GM11168 (cell line): ENCODE data around the gene PPP3CB.
"Not testable (repeated sequence)": the region's sequence is repeated elsewhere in the genome, so short reads cannot be mapped to it uniquely, and the experiment has no call there.

Source experiments
- in situ Hi-C: fragments of 300-500 bp; cut with MboI; formaldehyde crosslinking; loops from one replicate; pipeline ENCODE4 v1.12.0; 2022; ENCODE audit warnings: low sequenced_read_pairs; ENCODE audit not compliant: unreplicated experiment

The PPP3CB gene

GRCh38 chr10:73424478-73424877, 71.3 kb downstream of the PPP3CB start:
- in situ Hi-C loops, result no loop called here

DNA sequence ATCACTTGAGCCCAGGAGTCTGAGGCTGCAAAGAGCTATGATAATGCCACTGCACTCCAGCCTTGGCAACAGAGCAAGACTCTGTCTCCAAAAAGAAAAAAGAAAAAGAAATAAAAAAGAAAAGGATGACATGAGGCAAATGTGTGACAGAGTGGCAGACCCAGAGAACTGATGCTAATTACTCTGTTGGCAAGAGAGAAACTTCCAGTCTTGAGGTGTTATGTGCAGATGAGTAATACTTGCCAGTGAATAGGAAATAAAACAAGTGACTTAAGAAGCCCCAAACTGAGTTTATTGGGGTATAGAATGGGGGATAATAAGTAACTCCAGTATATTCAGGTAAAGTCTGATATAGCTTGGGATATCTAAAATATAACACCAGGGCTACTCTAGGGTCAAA, 72.5 kb downstream of the PPP3CB start:
- in situ Hi-C loops, result no loop called here

GRCh38 chr10:73416571-73416970, 79.3 kb downstream of the PPP3CB start:
- in situ Hi-C loops, result no loop called here

DNA sequence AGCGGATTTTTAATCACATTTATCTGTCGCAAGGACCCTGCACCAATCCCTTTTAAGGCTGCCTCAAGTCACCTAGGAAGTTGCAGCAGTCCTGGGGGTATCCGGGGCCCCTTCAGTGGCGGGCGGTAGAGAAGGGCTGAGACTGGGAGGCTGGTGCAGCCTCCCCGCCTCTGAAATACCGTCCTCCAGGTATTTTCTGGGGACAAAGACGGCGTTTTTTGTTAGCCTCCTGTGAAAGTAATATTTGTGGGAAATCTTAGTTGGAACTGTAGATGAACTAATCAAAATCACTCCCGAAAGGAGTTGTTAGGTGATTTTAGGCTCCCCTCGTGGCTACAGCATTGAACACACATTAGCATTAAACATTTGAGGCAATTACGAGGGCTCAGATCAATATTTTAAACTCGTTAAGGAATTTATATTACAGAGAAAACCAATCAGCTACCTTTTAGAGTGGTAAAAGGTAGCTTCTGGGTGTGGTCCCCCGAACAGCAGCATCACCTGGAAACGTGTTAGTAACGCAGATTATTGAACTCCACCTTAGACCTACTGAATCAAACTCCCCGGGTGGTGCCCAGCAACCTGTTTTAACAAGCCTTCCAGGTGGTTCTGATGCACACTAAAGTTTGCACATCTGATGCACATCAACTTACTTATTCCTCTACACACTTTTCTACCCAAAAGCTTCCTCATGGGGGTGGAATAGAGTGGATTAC, 81.4 kb downstream of the PPP3CB start:
- in situ Hi-C loops, result no loop called here

DNA sequence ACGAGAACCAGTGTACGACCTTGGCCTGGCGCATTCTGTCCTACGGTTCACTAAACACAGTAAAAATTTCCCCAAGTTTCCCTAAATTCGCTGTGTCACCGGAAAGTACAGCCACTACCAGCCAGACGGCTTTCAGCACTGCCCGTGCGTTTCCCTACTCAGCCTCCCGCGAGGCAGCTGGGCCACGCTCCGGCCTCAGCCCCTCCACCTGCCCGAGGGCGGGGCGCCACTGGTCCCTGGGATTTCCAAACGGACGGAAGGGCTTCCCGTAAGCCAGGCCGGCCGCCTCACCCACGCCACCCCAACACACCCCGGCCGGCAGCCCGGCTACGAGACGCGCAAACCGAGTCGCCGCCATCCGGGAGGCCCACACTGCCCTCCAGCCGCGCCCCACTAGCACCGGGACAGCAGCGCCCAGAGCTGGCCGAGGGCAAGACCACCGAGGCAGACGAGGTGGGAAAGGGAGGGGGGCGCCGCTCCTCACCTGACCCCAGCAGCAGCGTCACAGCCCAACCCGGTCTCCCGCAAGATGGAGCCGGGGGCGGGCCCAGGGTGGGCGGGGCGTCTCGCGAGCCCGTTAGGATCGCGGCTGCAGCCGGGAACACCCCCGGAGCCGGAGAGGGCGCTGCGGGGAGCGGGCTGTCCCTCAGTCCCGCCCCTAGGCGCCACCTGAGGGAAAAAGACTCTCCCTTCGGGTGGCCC, 82.1 kb downstream of the PPP3CB start, which contains the start of gene ANXA7:
Gene ANXA7 (minus strand): TSS at position 531 of the 702 bp plus-strand sequence. CDS start 13,202 bp downstream, outside the sequence.
- in situ Hi-C loops, result no loop called here

- in situ Hi-C loops, result no loop called here
Measured at GRCh38 chr10:73413108-73413527, 82.7 kb downstream of the PPP3CB start.

DNA sequence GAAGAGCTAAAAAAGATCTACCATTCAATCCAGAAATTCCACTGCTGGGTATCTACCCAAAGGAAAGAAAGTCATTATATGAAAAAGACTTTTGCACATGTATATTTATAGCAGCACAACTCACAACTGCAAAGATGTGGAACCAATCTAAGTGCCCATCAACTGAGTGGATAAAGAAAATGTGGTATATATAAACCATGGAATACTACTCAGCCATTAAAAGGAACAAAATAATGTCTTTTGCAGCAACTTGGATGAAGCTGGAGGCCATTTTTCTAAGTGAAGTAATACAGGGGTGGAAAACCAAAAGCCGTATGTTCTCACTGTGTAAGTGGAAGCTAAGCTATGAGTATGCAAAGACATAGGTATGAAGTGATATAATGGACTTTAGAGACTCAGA, 84.9 kb downstream of the PPP3CB start:
- in situ Hi-C loops, result no loop called here

- in situ Hi-C loops, result no loop called here
Measured at GRCh38 chr10:73408978-73409521, 86.8 kb downstream of the PPP3CB start.

DNA sequence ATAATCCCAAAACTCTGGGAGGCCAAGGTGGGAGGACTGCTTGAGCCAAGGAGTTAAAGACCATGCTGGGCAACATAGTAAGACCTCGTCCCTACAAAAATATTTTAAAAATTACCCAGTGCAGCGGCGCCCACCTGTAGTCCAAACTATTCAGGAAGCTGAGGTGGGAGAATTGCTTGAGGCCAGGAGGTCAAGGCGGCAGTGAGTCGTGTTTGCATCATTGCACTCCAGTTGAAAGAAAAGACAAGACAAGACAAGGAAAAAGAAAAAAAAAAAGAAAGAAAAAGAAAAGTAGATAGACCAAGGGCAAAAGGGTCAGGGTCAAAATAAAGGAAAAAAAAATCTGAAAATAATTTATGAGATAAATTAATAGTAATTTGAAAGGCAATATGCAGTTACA, 87.8 kb downstream of the PPP3CB start:
- in situ Hi-C loops, result no loop called here

DNA sequence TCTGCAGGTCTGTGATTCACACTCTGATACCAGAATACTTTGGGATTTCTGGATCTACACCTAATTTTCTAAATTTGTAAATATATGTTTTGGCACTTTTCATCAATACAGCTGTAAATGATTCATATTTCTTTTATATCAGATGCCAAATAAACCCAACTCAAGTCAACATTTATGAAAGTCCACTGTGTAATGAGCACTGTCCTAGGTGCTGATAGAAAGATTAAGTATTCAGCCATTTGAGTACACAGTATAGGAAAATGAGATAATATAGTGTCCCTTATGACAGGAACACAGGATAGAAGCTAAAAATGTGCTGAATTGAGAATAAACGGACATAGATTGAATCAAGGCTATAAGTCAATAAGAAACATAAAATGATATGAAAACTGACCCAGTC, 88.3 kb downstream of the PPP3CB start:
- in situ Hi-C loops, result no loop called here

GRCh38 chr10:73406846-73407245, 89.0 kb downstream of the PPP3CB start:
- in situ Hi-C loops, result no loop called here

GRCh38 chr10:73405556-73405955, 90.3 kb downstream of the PPP3CB start:
- in situ Hi-C loops, result no loop called here

DNA sequence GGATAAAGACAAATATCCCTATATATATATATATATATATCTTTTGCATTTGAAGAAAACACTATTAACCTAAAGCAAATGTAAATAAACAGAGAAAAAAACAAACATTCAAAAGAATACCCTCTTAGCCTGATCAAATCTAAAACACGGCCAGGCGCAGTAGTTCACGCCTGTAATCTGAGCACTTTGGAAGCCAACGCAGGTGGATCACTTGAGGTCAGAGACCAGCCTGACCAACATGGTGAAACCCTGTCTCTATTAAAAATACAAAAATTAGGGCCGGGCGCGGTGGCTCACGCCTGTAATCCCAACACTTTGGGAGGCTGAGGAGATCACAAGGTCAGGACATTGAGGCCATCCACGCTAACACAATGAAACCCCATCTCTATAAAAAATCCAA, 91.1 kb downstream of the PPP3CB start:
- in situ Hi-C loops, result no loop called here

GRCh38 chr10:73401636-73402035, 94.2 kb downstream of the PPP3CB start:
- in situ Hi-C loops, result no loop called here

DNA sequence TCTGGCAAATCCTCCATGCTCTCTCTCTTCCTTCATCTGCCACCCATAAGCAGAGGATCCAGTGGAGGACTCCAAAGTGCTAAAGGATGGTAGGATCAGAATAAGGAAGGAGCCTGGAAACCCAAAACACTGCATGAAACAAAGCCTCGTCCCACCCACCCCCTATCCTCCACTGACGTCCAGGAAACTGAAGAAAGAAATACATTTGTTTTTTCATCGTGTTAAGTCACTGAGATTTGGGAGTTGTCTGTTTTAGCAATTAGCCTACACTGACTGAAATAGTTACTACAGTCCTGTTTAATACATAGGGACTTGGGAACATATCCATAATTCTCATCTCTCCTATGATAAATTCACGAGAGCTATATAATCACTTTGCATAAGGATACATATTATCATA, 96.8 kb downstream of the PPP3CB start:
- in situ Hi-C loops, result no loop called here

DNA sequence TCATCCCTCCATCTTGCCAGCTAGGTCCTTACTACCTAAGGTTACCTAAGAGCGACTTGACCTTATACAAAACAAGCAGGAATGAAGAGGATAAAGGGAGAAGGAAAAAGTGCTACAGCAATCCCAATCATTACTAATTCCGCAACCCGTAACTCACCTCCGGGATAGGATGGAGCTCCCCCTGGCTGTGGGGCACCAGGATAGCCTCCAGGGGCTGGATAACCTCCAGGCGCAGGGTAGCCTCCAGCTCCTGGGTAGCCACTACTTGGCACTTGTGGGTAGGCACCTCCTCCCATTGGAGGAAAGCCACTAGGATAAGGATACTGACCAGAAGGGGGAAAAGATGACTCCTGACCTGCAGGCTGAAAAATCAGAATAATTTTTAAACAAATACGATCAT, 97.8 kb downstream of the PPP3CB start:
- in situ Hi-C loops, result no loop called here

- in situ Hi-C loops, result not testable (repeated sequence)
Measured at GRCh38 chr10:73394325-73394724, 101.5 kb downstream of the PPP3CB start.

- in situ Hi-C loops, result no loop called here
Measured at GRCh38 chr10:73388228-73388627, 107.6 kb downstream of the PPP3CB start.

GRCh38 chr10:73386583-73386982, 109.2 kb downstream of the PPP3CB start:
- in situ Hi-C loops, result no loop called here
